Uterus (tissue), 4 donors: ENCODE measurements around the gene UHMK1. TPM values are rescaled to one million over a fixed set of nuclear protein-coding genes. Genes with fewer than 3 reads are reported as not detected.
"Not testable (repeated sequence)": the region's sequence is repeated elsewhere in the genome, so short reads cannot be mapped to it uniquely, and the experiment has no call there.

Experiments
- DNase-seq, 2 donors: peaks; one replicate each; pipeline ENCODE4 v3.0.0-alpha.2; 2019 to 2020
- H3K27ac ChIP-seq, 2 donors: fragments of 200-600 bp; sonication (generic); 1 replicate in 1 of 2; 2 replicates in 1 of 2; pipeline ENCODE4 v1.5.1; 2016 to 2018
- H3K27me3 ChIP-seq, 2 donors: fragments of 200-600 bp; sonication (generic); one replicate each; pipeline ENCODE4 v1.5.1; 2018 to 2019; ENCODE audit warnings: control low read depth in 1 of 2
- H3K36me3 ChIP-seq, 2 donors: fragments of 200-600 bp; sonication (generic); one replicate each; pipeline ENCODE4 v1.5.1; 2019; ENCODE audit warnings: control low read depth in 1 of 2
- H3K4me1 ChIP-seq, 2 donors: fragments of 200-600 bp; sonication (generic); one replicate each; pipeline ENCODE4 v1.5.1; 2018 to 2019; ENCODE audit warnings: control low read depth in 1 of 2
- H3K4me3 ChIP-seq, 2 donors: fragments of 200-600 bp; sonication (generic); 1 replicate in 1 of 2; 2 replicates in 1 of 2; pipeline ENCODE4 v1.5.1; 2018 to 2019; ENCODE audit warnings: mild to moderate bottlenecking in 1 of 2
- H3K9me3 ChIP-seq, 2 donors: fragments of 200-600 bp; sonication (generic); one replicate each; pipeline ENCODE4 v1.5.1; 2019; ENCODE audit warnings: control low read depth in 1 of 2
- POLR2A ChIP-seq, 2 donors: fragments of 450-650 bp; IDR thresholded peaks; one replicate each; pipeline ENCODE4 v1.6.1; 2016; ENCODE audit warnings: antibody characterized with exemption in 2 of 2, mild to moderate bottlenecking in 1 of 2, moderate library complexity in 1 of 2
- intact Hi-C: fragments of 100-400 bp; cut with DNase I; formaldehyde crosslinking; loops from one replicate; pipeline ENCODE4 v1.15.1; 2023; ENCODE audit warnings: low total_unique reads
- total RNA-seq, 4 donors: library from RNA; depleted of rRNA in 3 of 4; stranded (reverse); fragments of >200 nt in 3 of 4; gene quantifications; one replicate each; pipeline versions ENCODE4 v1.1.0 to v1.2.4, GENCODE V29; 2014 to 2023
- TF ChIP-seq, protein P1 (sequence below), 4 experiments: fragments of 200-600 bp in 2 of 4; fragments of 450-650 bp in 2 of 4; sonication (generic) in 2 of 4; IDR thresholded peaks; one replicate each; pipeline ENCODE4 v1.5.1; 2016 to 2019; ENCODE audit warnings: antibody characterized with exemption in 4 of 4, mild to moderate bottlenecking in 2 of 4, moderate library complexity in 1 of 4
- donor health status: DM: yes; HTN: yes; CAD: no.

The UHMK1 gene
- total RNA-seq, 4 donors from 2014 or later, result 9.2 to 58.8 (median 31.6) TPM

GRCh38 chr1:162564762-162565218 is 67.2 kb downstream of the UHMK1 start:
- H3K27me3 ChIP-seq, result no peaks in the 10 kb centered on the region
- H3K9me3 ChIP-seq, result no peaks in the 10 kb centered on the region
- H3K4me3 ChIP-seq, result no peak overlapping the region
- intact Hi-C loops, result no loop called here
- H3K4me1 ChIP-seq, result peaks cover 0 to 4% of the 10 kb centered on the region in 2 donors
- no peaks in the 10 kb centered on the region for H3K36me3 ChIP-seq
- no peak for DNase-seq
- TF ChIP-seq, protein P1, sequence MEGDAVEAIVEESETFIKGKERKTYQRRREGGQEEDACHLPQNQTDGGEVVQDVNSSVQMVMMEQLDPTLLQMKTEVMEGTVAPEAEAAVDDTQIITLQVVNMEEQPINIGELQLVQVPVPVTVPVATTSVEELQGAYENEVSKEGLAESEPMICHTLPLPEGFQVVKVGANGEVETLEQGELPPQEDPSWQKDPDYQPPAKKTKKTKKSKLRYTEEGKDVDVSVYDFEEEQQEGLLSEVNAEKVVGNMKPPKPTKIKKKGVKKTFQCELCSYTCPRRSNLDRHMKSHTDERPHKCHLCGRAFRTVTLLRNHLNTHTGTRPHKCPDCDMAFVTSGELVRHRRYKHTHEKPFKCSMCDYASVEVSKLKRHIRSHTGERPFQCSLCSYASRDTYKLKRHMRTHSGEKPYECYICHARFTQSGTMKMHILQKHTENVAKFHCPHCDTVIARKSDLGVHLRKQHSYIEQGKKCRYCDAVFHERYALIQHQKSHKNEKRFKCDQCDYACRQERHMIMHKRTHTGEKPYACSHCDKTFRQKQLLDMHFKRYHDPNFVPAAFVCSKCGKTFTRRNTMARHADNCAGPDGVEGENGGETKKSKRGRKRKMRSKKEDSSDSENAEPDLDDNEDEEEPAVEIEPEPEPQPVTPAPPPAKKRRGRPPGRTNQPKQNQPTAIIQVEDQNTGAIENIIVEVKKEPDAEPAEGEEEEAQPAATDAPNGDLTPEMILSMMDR (IDR thresholded peaks at IDR 0.05), result no peak
- no peak for TF ChIP-seq POLR2A (IDR thresholded peaks at IDR 0.05)
- no peak overlapping the region for H3K27ac ChIP-seq

- H3K27ac ChIP-seq, result no peak overlapping the region
- no peaks in the 10 kb centered on the region for H3K9me3 ChIP-seq
- TF ChIP-seq, protein P1 (IDR thresholded peaks at IDR 0.05), result no peak
- no peak for TF ChIP-seq POLR2A (IDR thresholded peaks at IDR 0.05)
- H3K4me1 ChIP-seq, result peaks cover 0 to 1% of the 10 kb centered on the region in 2 donors
- intact Hi-C loops, result no loop called here
- no peaks in the 10 kb centered on the region for H3K36me3 ChIP-seq
- H3K27me3 ChIP-seq, result no peaks in the 10 kb centered on the region
- no peak overlapping the region for H3K4me3 ChIP-seq
- DNase-seq, result no peak
These were observed 67.8 kb downstream of the UHMK1 start for GRCh38 chr1:162565460-162565859.

GRCh38 chr1:162566870-162567269 is 69.3 kb downstream of the UHMK1 start:
- no peak for DNase-seq
- TF ChIP-seq, protein P1 (IDR thresholded peaks at IDR 0.05), result no peak
- TF ChIP-seq POLR2A (IDR thresholded peaks at IDR 0.05), result no peak
- intact Hi-C loops, result no loop called here
- Histone ChIP-seq H3K27me3 (no peaks in the 10 kb centered on the region), H3K4me3 (no peak overlapping the region), H3K4me1 (no peaks in the 10 kb centered on the region), H3K9me3 (no peaks in the 10 kb centered on the region), H3K36me3 (no peaks in the 10 kb centered on the region), H3K27ac (no peak overlapping the region)

- intact Hi-C loops, result no loop called here
- TF ChIP-seq POLR2A (IDR thresholded peaks at IDR 0.05), result no peak
- TF ChIP-seq, protein P1 (IDR thresholded peaks at IDR 0.05), result no peak
- Histone ChIP-seq H3K4me1 (no peaks in the 10 kb centered on the region), H3K9me3 (no peaks in the 10 kb centered on the region), H3K27me3 (no peaks in the 10 kb centered on the region), H3K27ac (no peak overlapping the region), H3K36me3 (no peaks in the 10 kb centered on the region), H3K4me3 (no peak overlapping the region)
- no peak for DNase-seq
These were observed 71.2 kb downstream of the UHMK1 start for GRCh38 chr1:162568802-162569201.

GRCh38 chr1:162570718-162571117 is 73.1 kb downstream of the UHMK1 start:
- intact Hi-C loops, result no loop called here
- no peak overlapping the region for H3K27ac ChIP-seq
- no peak for DNase-seq
- no peaks in the 10 kb centered on the region for H3K36me3 ChIP-seq
- TF ChIP-seq POLR2A (IDR thresholded peaks at IDR 0.05), result no peak
- TF ChIP-seq, protein P1 (IDR thresholded peaks at IDR 0.05), result no peak
- no peak overlapping the region for H3K4me3 ChIP-seq
- H3K27me3 ChIP-seq, result no peaks in the 10 kb centered on the region
- no peaks in the 10 kb centered on the region for H3K9me3 ChIP-seq
- no peaks in the 10 kb centered on the region for H3K4me1 ChIP-seq

DNA sequence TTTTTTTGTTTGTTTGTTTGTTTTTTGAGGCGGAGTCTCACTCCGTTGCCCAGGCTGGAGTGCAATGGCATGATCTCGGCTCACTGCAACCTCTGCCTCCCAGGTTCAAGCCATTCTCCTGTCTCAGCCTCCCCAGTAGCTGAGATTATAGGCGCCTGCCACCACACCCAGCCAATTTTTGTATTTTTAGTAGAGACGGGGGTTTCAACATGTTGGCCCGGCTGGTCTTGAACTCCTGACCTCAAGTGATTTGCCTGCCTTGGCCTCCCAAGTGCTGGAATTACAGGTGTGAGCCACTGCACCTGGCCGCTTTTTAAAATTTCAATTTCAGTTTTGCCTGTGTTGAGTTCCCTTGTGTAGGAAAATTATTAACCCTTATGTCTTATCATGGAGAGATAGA is 73.5 kb downstream of the UHMK1 start:
- H3K4me1 ChIP-seq, H3K27me3 ChIP-seq, H3K4me3 ChIP-seq, H3K9me3 ChIP-seq, DNase-seq, H3K36me3 ChIP-seq, H3K27ac ChIP-seq, intact Hi-C loops: not testable (repeated sequence)
